Skeletal muscle tissue (tissue), 5 donors: ENCODE data around the gene BTBD1. TPM values are rescaled to one million over a fixed set of nuclear protein-coding genes. Genes with fewer than 3 reads are reported as not detected.

Experiments used
- H3K27ac ChIP-seq: one replicate; pipeline ENCODE4 v1.7.0; 2013; ENCODE audit warnings: mild to moderate bottlenecking, low read depth, low read length, inconsistent platforms
- H3K27me3 ChIP-seq, 3 donors: one replicate each; pipeline ENCODE4 v1.7.0; 2013; ENCODE audit warnings: low read length in 3 of 3; ENCODE audit not compliant: control insufficient read depth in 3 of 3, insufficient read depth in 3 of 3
- H3K36me3 ChIP-seq, 3 donors: one replicate each; pipeline ENCODE4 v1.7.0; 2013; ENCODE audit warnings: low read length in 3 of 3; ENCODE audit not compliant: control insufficient read depth in 3 of 3, insufficient read depth in 3 of 3
- H3K4me1 ChIP-seq, 3 donors: one replicate each; pipeline ENCODE4 v1.7.0; 2013; ENCODE audit warnings: low read length in 3 of 3, mild to moderate bottlenecking in 3 of 3; ENCODE audit not compliant: control insufficient read depth in 3 of 3, insufficient read depth in 3 of 3
- H3K4me3 ChIP-seq, 3 donors: one replicate each; pipeline ENCODE4 v1.7.0; 2013; ENCODE audit warnings: low read length in 3 of 3
- H3K9ac ChIP-seq, 3 donors: one replicate each; pipeline ENCODE4 v1.7.0; 2013; ENCODE audit warnings: low read length in 3 of 3, mild to moderate bottlenecking in 3 of 3, moderate library complexity in 2 of 3, low read depth in 1 of 3
- H3K9me3 ChIP-seq, 3 donors: one replicate each; pipeline ENCODE4 v1.7.0; 2013; ENCODE audit warnings: low read length in 3 of 3; ENCODE audit not compliant: control insufficient read depth in 3 of 3
- small RNA-seq: library from RNA; depleted of rRNA; stranded (forward); fragments of <200 nt; gene quantifications from one replicate; pipeline ENCODE3, GENCODE V24; 2014
- total RNA-seq: library from RNA; depleted of rRNA; stranded (reverse); fragments of >200 nt; gene quantifications from one replicate; pipeline ENCODE4 v1.2.3, GENCODE V29; 2014
- donor health status: Osteomylitis.

Gene BTBD1
- total RNA-seq, 1 donor from 2014 or later, result 99.7 TPM

DNA sequence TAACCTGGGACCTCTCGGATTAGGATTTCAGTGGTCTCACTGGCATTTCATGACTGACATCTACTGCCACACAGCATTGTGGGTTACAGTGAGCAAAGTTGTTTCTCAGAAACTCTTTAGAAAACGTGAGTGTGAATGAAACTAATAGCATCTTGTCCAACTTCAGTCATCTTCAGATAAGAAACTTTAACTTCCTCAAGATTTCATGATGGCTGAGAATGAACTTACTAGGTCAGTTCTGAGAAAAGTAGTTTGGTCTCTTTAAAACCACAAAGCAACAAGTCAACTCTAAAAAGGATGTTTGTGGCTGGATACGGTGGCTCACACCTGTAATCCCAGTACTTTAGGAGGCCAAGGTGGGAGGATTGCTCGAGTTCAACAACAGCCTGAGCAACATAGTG is 100.4 kb downstream of the BTBD1 start:
- Histone ChIP-seq H3K9me3 (no peaks in the 10 kb centered on the region), H3K36me3 (no peaks in the 10 kb centered on the region), H3K4me1 (peaks cover 24 to 44% (median 29%) of the 10 kb centered on the region in 3 donors), H3K9ac (no peak overlapping the region), H3K27me3 (no peaks in the 10 kb centered on the region), H3K27ac (peak overlapping the region; percentile 8), H3K4me3 (no peak overlapping the region)

Small RNA genes lying within 50 kb of the gene (small RNA-seq; reads per million reads assigned to genes)
- gene MIR4515, result not detected

Other genes with a start within 250 kb of the BTBD1 start
- 11.0 TPM for gene HOMER2, start 114.5 kb downstream of the BTBD1 start, total RNA-seq
- 26.1 TPM for gene RAMAC, start 81.0 kb downstream of the BTBD1 start, total RNA-seq
- gene C15orf40, start 55.6 kb downstream of the BTBD1 start, total RNA-seq, result 18.3 TPM
- 28.7 TPM for gene TM6SF1, start 40.4 kb upstream of the BTBD1 start, total RNA-seq
- gene HDGFL3, start 140.6 kb upstream of the BTBD1 start, total RNA-seq, result 11.5 TPM
- gene BNC1, start 217.4 kb upstream of the BTBD1 start, total RNA-seq, result 1.6 TPM